ENCODE data around the gene EGF.
"Not testable (repeated sequence)": the region's sequence is repeated elsewhere in the genome, so short reads cannot be mapped to it uniquely, and the experiment has no call there.

EGF gene

DNA sequence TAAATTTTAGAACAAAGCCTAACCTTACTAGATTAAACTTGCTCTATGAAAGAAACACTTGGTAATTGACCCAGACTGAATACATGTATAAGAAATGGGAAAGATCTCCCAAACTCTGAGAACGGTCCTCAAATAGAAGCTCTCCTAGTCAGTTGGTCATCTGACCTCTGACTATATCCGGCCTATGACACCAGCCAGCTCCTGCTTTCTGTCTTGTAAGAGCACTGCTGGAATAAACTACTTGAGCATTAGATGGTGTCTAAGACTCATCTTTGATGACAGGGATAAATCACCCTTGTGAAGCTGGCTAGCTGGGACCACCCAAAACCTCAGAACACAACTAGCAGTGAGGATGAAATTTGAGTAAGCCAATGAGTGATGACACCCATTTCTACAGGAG lies 40.6 kb upstream of the EGF start:
- Histone ChIP-seq H3K9me3 (ENCODE audit: insufficient read depth, low read length) (no peaks in the 10 kb centered on the region), H3K4me3 (ENCODE audit: insufficient read depth, low read length, poor library complexity, severe bottlenecking) (no peak overlapping the region), H2AFZ (ENCODE audit: low read depth, low read length, severe bottlenecking) (no peak overlapping the region), H3K27ac (ENCODE audit: low read depth, low read length) (no peak overlapping the region), H3K4me2 (ENCODE audit: low read depth, low read length, poor library complexity, severe bottlenecking) (no peak overlapping the region), H3F3A (ENCODE audit: insufficient read depth) (no peaks in the 10 kb centered on the region), H3K79me2 (ENCODE audit: insufficient read depth, low read length) (no peaks in the 10 kb centered on the region), H3K9ac (ENCODE audit: low read length) (no peak overlapping the region), H3K9me2 (replicated peaks; ENCODE audit: insufficient read depth, low read length) (no peaks in the 10 kb centered on the region), H3K27me3 (ENCODE audit: low read length) (no peaks in the 10 kb centered on the region), H4K20me1 (ENCODE audit: low read depth, low read length) (no peaks in the 10 kb centered on the region), H3K36me3 (ENCODE audit: low read length) (no peaks in the 10 kb centered on the region)
- TF ChIP-seq EZH2phosphoT487 (conservative IDR thresholded peaks at IDR 0.05; ENCODE audit: low read length), result no peak
- TF ChIP-seq, protein P1, sequence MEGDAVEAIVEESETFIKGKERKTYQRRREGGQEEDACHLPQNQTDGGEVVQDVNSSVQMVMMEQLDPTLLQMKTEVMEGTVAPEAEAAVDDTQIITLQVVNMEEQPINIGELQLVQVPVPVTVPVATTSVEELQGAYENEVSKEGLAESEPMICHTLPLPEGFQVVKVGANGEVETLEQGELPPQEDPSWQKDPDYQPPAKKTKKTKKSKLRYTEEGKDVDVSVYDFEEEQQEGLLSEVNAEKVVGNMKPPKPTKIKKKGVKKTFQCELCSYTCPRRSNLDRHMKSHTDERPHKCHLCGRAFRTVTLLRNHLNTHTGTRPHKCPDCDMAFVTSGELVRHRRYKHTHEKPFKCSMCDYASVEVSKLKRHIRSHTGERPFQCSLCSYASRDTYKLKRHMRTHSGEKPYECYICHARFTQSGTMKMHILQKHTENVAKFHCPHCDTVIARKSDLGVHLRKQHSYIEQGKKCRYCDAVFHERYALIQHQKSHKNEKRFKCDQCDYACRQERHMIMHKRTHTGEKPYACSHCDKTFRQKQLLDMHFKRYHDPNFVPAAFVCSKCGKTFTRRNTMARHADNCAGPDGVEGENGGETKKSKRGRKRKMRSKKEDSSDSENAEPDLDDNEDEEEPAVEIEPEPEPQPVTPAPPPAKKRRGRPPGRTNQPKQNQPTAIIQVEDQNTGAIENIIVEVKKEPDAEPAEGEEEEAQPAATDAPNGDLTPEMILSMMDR (IDR thresholded peaks at IDR 0.05; ENCODE audit: insufficient read depth, low read length, poor library complexity, severe bottlenecking), result no peak

DNA sequence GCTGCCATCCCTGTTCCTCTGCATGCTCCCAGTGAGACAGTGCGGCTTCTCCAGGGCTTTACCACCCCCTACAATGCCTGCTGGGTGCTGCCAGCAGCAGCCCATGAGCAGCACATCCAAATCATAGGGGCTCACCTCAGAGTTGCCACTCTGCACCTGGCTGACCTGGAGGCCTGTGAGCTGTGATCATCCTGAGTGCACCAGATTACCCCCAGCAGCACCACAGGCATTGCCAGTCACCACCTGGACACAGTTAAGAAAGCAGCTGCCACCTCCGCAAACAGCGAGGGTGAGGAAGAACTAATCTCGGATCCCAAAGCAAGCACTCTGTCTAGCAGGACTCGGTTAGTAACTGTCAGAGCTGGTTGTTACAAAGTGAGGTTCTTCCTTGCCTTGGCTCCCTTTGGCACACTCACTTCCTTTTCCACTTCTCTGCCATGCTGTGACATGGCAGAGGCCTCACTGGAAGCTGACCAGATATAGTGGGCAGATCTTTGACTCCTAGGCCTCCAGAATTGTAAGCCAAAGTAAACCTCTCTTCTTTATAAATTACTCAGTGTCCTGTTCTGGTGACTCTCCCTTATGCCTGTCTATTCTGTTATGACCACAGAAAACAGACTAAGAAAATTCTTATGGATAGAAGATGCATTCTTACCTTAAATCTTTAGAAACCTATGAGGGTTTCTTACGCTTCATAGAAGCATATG lies 39.6 kb upstream of the EGF start:
- H2AFZ ChIP-seq (ENCODE audit: low read depth, low read length, severe bottlenecking), result no peak overlapping the region
- no peaks in the 10 kb centered on the region for H3F3A ChIP-seq (ENCODE audit: insufficient read depth)
- TF ChIP-seq, protein P1 (IDR thresholded peaks at IDR 0.05; ENCODE audit: insufficient read depth, low read length, poor library complexity, severe bottlenecking), result no peak
- TF ChIP-seq EZH2phosphoT487 (conservative IDR thresholded peaks at IDR 0.05; ENCODE audit: low read length), result no peak
- H3K9me2 ChIP-seq (replicated peaks; ENCODE audit: insufficient read depth, low read length), result no peaks in the 10 kb centered on the region
- H4K20me1 ChIP-seq (ENCODE audit: low read depth, low read length), result no peaks in the 10 kb centered on the region
- no peak overlapping the region for H3K4me3 ChIP-seq (ENCODE audit: insufficient read depth, low read length, poor library complexity, severe bottlenecking)
- no peaks in the 10 kb centered on the region for H3K79me2 ChIP-seq (ENCODE audit: insufficient read depth, low read length)
- no peaks in the 10 kb centered on the region for H3K36me3 ChIP-seq (ENCODE audit: low read length)
- H3K9me3 ChIP-seq (ENCODE audit: insufficient read depth, low read length), result no peaks in the 10 kb centered on the region
- no peak overlapping the region for H3K9ac ChIP-seq (ENCODE audit: low read length)
- H3K4me2 ChIP-seq (ENCODE audit: low read depth, low read length, poor library complexity, severe bottlenecking), result no peak overlapping the region
- no peak overlapping the region for H3K27ac ChIP-seq (ENCODE audit: low read depth, low read length)
- no peaks in the 10 kb centered on the region for H3K27me3 ChIP-seq (ENCODE audit: low read length)

DNA sequence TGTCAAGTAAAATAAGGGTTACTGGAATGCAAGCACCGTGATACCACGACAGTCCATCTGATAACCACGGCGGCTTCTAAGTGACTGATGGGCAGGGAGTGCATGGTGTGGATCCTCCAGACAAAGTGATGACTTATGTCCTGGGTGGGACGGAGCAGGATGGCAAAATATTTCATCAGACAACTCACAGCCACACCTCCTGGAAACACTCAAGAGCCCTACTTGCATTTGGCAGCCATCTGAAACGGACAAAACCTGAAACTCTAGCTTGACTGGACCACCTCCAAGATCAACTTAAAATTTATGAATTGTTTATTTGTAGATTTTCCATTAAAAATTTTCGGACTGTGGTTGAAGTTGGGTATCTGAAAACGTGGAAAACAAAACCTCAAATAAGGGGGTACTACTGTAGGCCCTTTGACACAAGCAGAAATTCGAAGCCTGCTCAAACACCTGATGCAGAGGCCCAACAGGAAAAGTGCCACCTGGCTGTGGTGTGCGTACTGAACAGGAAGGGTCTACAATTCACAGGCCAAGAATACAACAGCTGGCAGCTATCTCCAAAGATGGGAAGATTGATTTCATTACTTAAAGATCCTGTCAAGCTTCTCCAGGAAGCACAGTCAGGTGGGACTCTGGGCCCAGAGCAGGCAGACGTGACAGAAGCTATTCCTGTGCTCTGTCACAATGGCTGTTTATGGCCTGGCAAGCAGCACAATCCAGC lies 38.7 kb upstream of the EGF start:
- Histone ChIP-seq H3K79me2 (ENCODE audit: insufficient read depth, low read length) (no peaks in the 10 kb centered on the region), H4K20me1 (ENCODE audit: low read depth, low read length) (no peaks in the 10 kb centered on the region), H3K9me2 (replicated peaks; ENCODE audit: insufficient read depth, low read length) (no peaks in the 10 kb centered on the region), H3F3A (ENCODE audit: insufficient read depth) (no peaks in the 10 kb centered on the region), H3K27ac (ENCODE audit: low read depth, low read length) (no peak overlapping the region), H3K9me3 (ENCODE audit: insufficient read depth, low read length) (no peaks in the 10 kb centered on the region), H3K4me2 (ENCODE audit: low read depth, low read length, poor library complexity, severe bottlenecking) (no peak overlapping the region), H3K36me3 (ENCODE audit: low read length) (no peaks in the 10 kb centered on the region), H3K9ac (ENCODE audit: low read length) (no peak overlapping the region), H2AFZ (ENCODE audit: low read depth, low read length, severe bottlenecking) (no peak overlapping the region), H3K27me3 (ENCODE audit: low read length) (no peaks in the 10 kb centered on the region), H3K4me3 (ENCODE audit: insufficient read depth, low read length, poor library complexity, severe bottlenecking) (no peak overlapping the region)
- no peak for TF ChIP-seq EZH2phosphoT487 (conservative IDR thresholded peaks at IDR 0.05; ENCODE audit: low read length)

DNA sequence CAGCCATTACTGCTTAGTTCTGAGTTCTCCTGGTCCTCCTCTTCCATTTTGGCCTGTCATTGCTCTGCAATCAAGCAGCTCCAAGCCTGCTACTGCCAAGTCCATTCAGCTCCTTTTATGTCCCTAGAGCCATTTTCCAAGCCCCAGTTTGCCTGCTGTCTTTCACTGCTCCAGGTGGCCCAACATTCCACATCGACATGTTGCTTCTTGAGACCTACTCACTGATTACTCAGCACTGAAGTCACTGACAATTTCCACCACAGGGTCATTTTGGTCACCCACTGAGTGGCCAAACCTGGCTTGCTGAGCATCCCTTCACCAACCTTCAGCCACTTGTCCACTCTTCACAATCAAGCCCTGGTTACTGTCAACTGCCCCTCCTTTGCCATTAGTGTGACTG lies 37.6 kb upstream of the EGF start:
- H3K9ac ChIP-seq (ENCODE audit: low read length), result no peak overlapping the region

DNA sequence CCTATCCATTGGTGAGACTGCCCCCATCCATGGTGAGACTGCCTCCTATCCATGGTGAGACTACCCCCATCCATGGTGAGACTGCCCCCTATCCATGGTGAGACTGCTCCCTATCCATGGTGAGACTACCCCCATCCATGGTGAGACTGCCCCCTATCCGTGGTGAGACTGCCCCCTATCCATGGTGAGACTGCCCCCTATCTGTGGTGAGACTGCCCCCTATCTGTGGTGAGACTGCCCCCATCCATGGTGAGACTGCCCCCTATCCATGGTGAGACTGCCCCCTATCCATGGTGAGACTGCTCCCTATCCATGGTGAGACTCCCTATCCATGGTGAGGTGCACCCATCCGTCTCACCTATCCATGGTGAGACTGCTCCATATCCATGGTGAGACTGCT lies 37.1 kb upstream of the EGF start:
- not testable (repeated sequence) for H3K4me3 ChIP-seq (ENCODE audit: insufficient read depth, low read length, poor library complexity, severe bottlenecking); H3K27ac ChIP-seq (ENCODE audit: low read depth, low read length); H2AFZ ChIP-seq (ENCODE audit: low read depth, low read length, severe bottlenecking); H3K9ac ChIP-seq (ENCODE audit: low read length); H3K4me2 ChIP-seq (ENCODE audit: low read depth, low read length, poor library complexity, severe bottlenecking); H3K79me2 ChIP-seq (ENCODE audit: insufficient read depth, low read length); H3F3A ChIP-seq (ENCODE audit: insufficient read depth); H3K9me2 ChIP-seq (replicated peaks; ENCODE audit: insufficient read depth, low read length); H3K27me3 ChIP-seq (ENCODE audit: low read length); H3K9me3 ChIP-seq (ENCODE audit: insufficient read depth, low read length); H3K36me3 ChIP-seq (ENCODE audit: low read length); H4K20me1 ChIP-seq (ENCODE audit: low read depth, low read length)

More for the DNA sequence above, 37.6 kb upstream of the EGF start:
- Histone ChIP-seq H3K4me3 (ENCODE audit: insufficient read depth, low read length, poor library complexity, severe bottlenecking) (no peak overlapping the region), H3K27me3 (ENCODE audit: low read length) (no peaks in the 10 kb centered on the region), H3K36me3 (ENCODE audit: low read length) (no peaks in the 10 kb centered on the region), H4K20me1 (ENCODE audit: low read depth, low read length) (no peaks in the 10 kb centered on the region), H3K27ac (ENCODE audit: low read depth, low read length) (no peak overlapping the region), H3K9me2 (replicated peaks; ENCODE audit: insufficient read depth, low read length) (no peaks in the 10 kb centered on the region), H2AFZ (ENCODE audit: low read depth, low read length, severe bottlenecking) (no peak overlapping the region), H3F3A (ENCODE audit: insufficient read depth) (no peaks in the 10 kb centered on the region), H3K9me3 (ENCODE audit: insufficient read depth, low read length) (no peaks in the 10 kb centered on the region), H3K4me2 (ENCODE audit: low read depth, low read length, poor library complexity, severe bottlenecking) (no peak overlapping the region), H3K79me2 (ENCODE audit: insufficient read depth, low read length) (no peaks in the 10 kb centered on the region)
- TF ChIP-seq, protein P1 (IDR thresholded peaks at IDR 0.05; ENCODE audit: insufficient read depth, low read length, poor library complexity, severe bottlenecking), result no peak
- no peak for TF ChIP-seq EZH2phosphoT487 (conservative IDR thresholded peaks at IDR 0.05; ENCODE audit: low read length)

Measured in SU-DHL-6 (cell line).